Gastroesophageal sphincter (tissue), 3 donors: ENCODE results near the gene CDH5.

ENCODE experiments used
- CTCF ChIP-seq, 4 experiments: fragments of 200-600 bp in 2 of 4; fragments of 450-650 bp in 2 of 4; sonication (generic) in 1 of 4; IDR thresholded peaks; one replicate each; pipeline ENCODE4 v1.5.1; 2017 to 2019; ENCODE audit warnings: antibody characterized with exemption in 4 of 4, mild to moderate bottlenecking in 2 of 4, moderate library complexity in 2 of 4
- EP300 ChIP-seq: sonication (generic); formaldehyde crosslinking; IDR thresholded peaks from one replicate; pipeline ENCODE4 v1.6.1; 2017; ENCODE audit warnings: antibody characterized with exemption, mild to moderate bottlenecking

- TF ChIP-seq CTCF (IDR thresholded peaks at IDR 0.05), result no peak
- TF ChIP-seq EP300, result no peak
Measured at GRCh38 chr16:66324815-66325515, 41.5 kb upstream of the CDH5 start.
